GM12878 (cell line): ENCODE results near the gene MAGI1. TPM values are rescaled to one million over a fixed set of nuclear protein-coding genes. Genes with fewer than 3 reads are reported as not detected.

Experiments
- ATAC-seq: fragments of 200-7000 bp; cut with Tn5 transposase; 3 replicates; pipeline ENCODE4 v1.9.1; 2020; ENCODE audit warnings: mild to moderate bottlenecking, moderate library complexity
- BruUV-seq: library from RNA; stranded (reverse); fragments of 400-500 nt; replicated peaks from 2 replicates; lab custom pipeline; 2021; lab: Mats Ljungman, UMichigan
- CTCF ChIA-PET: fragments of 300-600 bp; sonication (Branson Sonifier 250); formaldehyde crosslinking; extraction: SDS; loops from one replicate; lab custom pipeline; 2021; ENCODE audit warnings: inconsistent platforms; lab: Yijun Ruan, JAX
- POLR2A ChIA-PET: fragments of 350-600 bp; formaldehyde crosslinking; extraction: SDS; loops from one replicate; lab custom pipeline; 2021; ENCODE audit warnings: inconsistent platforms; lab: Charles Lee
- RAD21 ChIA-PET: fragments of 300-600 bp; sonication (Branson Sonifier 250); formaldehyde crosslinking; loops from one replicate; lab custom pipeline; 2023; ENCODE audit warnings: antibody characterized with exemption; ENCODE audit not compliant: unreplicated experiment; lab: Charles Lee
- SMC1A ChIA-PET: fragments of 300-600 bp; sonication (Branson Sonifier 250); formaldehyde crosslinking; loops from one replicate; lab custom pipeline; 2023; ENCODE audit not compliant: unreplicated experiment, uncharacterized antibody; lab: Charles Lee
- DNase-seq: peaks from one replicate; pipeline ENCODE4 v3.0.0-alpha.2; 2011; ENCODE audit warnings: low read depth, low spot score
- FAIRE-seq: peaks from 3 replicates; lab custom pipeline; 2011; peaks lifted over from hg19 to GRCh38; lab: Jason Lieb, UNC
- H2AFZ ChIP-seq: 2 replicates; pipeline ENCODE4 v1.6.0; 2011; ENCODE audit warnings: low read depth, low read length, control low read depth; ENCODE audit not compliant: control insufficient read depth
- H3K27ac ChIP-seq: 2 replicates; pipeline ENCODE4 v1.5.1; 2011; ENCODE audit warnings: control low read depth; ENCODE audit not compliant: control insufficient read depth, insufficient read depth
- H3K27me3 ChIP-seq, 2 experiments: replicated peaks in 1 of 2; 2 replicates each; pipeline versions ENCODE4 v1.6.0 to v1.6.1; 2011; ENCODE audit warnings: low read length in 1 of 2; ENCODE audit not compliant: control insufficient read depth in 2 of 2, insufficient read depth in 2 of 2
- H3K36me3 ChIP-seq, 2 experiments: 2 replicates each; pipeline ENCODE4 v1.5.1; 2011; ENCODE audit warnings: low read length in 1 of 2; ENCODE audit not compliant: control insufficient read depth in 2 of 2, insufficient read depth in 2 of 2
- H3K4me1 ChIP-seq: 2 replicates; pipeline ENCODE4 v1.6.1; 2011; ENCODE audit warnings: mild to moderate bottlenecking, low read length, moderate library complexity, mixed read lengths; ENCODE audit not compliant: control insufficient read depth, insufficient read depth
- H3K4me2 ChIP-seq: 2 replicates; pipeline ENCODE4 v1.6.0; 2011; ENCODE audit warnings: control low read depth; ENCODE audit not compliant: control insufficient read depth, insufficient read depth
- H3K4me3 ChIP-seq: fragments of 200-600 bp; sonication (generic); 2 replicates; pipeline ENCODE4 v1.5.1; 2016
- H3K79me2 ChIP-seq: 2 replicates; pipeline ENCODE4 v1.6.0; 2011; ENCODE audit warnings: low read length; ENCODE audit not compliant: control insufficient read depth, insufficient read depth
- H3K9ac ChIP-seq: 2 replicates; pipeline ENCODE4 v1.8.0; 2011; ENCODE audit warnings: low read length, control low read depth, mixed read lengths; ENCODE audit not compliant: control insufficient read depth, insufficient read depth
- H3K9me3 ChIP-seq: replicated peaks from 3 replicates; pipeline ENCODE4 v1.5.1; 2011; ENCODE audit warnings: mild to moderate bottlenecking, low read length; ENCODE audit not compliant: control insufficient read depth, insufficient read depth
- H4K20me1 ChIP-seq: 2 replicates; pipeline ENCODE4 v1.6.0; 2011; ENCODE audit not compliant: control insufficient read depth, insufficient read depth
- ASH2L ChIP-seq: fragments of 300-600, 200-600 bp; sonication (generic); IDR thresholded peaks from 2 replicates; pipeline ENCODE4 v1.6.1; 2017; ENCODE audit warnings: low read depth, mild to moderate bottlenecking, borderline replicate concordance
- CBX5 ChIP-seq: sonication (generic); IDR thresholded peaks from 2 replicates; pipeline ENCODE4 v1.6.1; 2016; ENCODE audit warnings: low read depth, moderate library complexity, mild to moderate bottlenecking, inconsistent platforms
- EZH2 ChIP-seq: IDR thresholded peaks from 2 replicates; pipeline ENCODE4 v1.6.1; 2012; ENCODE audit warnings: low read depth, mild to moderate bottlenecking, control low read depth, inconsistent platforms, low read length, borderline replicate concordance; ENCODE audit not compliant: control insufficient read depth
- GABPA ChIP-seq: IDR thresholded peaks from 2 replicates; pipeline ENCODE4 v1.6.1; 2014; ENCODE audit warnings: antibody characterized with exemption, low read depth, mild to moderate bottlenecking, inconsistent platforms
- HDGF ChIP-seq: fragments of 450-650 bp; IDR thresholded peaks from 2 replicates; pipeline ENCODE4 v1.6.1; 2016; ENCODE audit warnings: antibody characterized with exemption
- NFYB ChIP-seq: IDR thresholded peaks from 2 replicates; pipeline ENCODE4 v1.6.1; 2011; ENCODE audit warnings: low read depth, mild to moderate bottlenecking, low read length, improper control_type of control experiment, moderate library complexity; ENCODE audit not compliant: insufficient read depth
- SRF ChIP-seq, 2 experiments: IDR thresholded peaks; 2 replicates each; pipeline ENCODE4 v1.6.1; 2011; ENCODE audit warnings: low read depth in 2 of 2, low read length in 2 of 2, mild to moderate bottlenecking in 1 of 2, moderate library complexity in 1 of 2
- TCF7 ChIP-seq: IDR thresholded peaks from 2 replicates; pipeline ENCODE4 v1.6.1; 2014; ENCODE audit warnings: antibody characterized with exemption, borderline replicate concordance
- WGBS: methylation state at CpG from one replicate; pipeline ENCODE4 v1.1.6; 2016; ENCODE audit warnings: low lambda C conversion rate; ENCODE audit not compliant: insufficient replicate concordance, insufficient coverage; ENCODE audit errors: missing lambda C conversion rate; 5-methylcytosine and 5-hydroxymethylcytosine counted together
- in situ Hi-C: fragments of 300-500 bp; cut with MboI; formaldehyde crosslinking; loops from 9 replicates; pipeline ENCODE4 v1.14.3; 2018; ENCODE audit warnings: mixed read lengths
- intact Hi-C: fragments of 100-400 bp; cut with micrococcal nuclease; formaldehyde crosslinking; loops from one replicate; pipeline ENCODE4 v1.14.2; 2022; ENCODE audit not compliant: unreplicated experiment
- polyA plus RNA-seq, 11 experiments: library from polyadenylated mRNA; depleted of rRNA in 4 of 11; unstranded in 6 of 11; stranded (reverse) in 5 of 11; fragments of >200 nt; fragmentation: Nextera tagmentation in 4 of 11; fragmentation: Illumina TruSeq in 1 of 11; extraction: Ambion mirVana in 4 of 11; extraction: Trizol in 1 of 11; gene quantifications; 1 replicate in 1 of 11; 2 replicates in 10 of 11; pipeline versions ENCODE4 v1.2.1 to v1.2.3, GENCODE V29; 2011 to 2016; ENCODE audit warnings: inconsistent platforms in 2 of 11, missing spikeins in 2 of 11, low read depth in 1 of 11
- total RNA-seq, 4 experiments: library from RNA; depleted of rRNA in 3 of 4; stranded (reverse); fragments of >200 nt in 3 of 4; fragmentation: Illumina TruSeq in 1 of 4; extraction: Trizol in 1 of 4; gene quantifications; 2 replicates each; pipeline versions ENCODE4 v1.2.1 to v1.2.3, GENCODE V29; 2013 to 2021
- TF ChIP-seq, protein P1 (sequence below): fragments of 450-650 bp; IDR thresholded peaks from 2 replicates; pipeline ENCODE4 v1.6.1; 2016; ENCODE audit warnings: mild to moderate bottlenecking
- TF ChIP-seq, protein P2 (sequence below): fragments of 450-650 bp; IDR thresholded peaks from 2 replicates; pipeline ENCODE4 v1.6.1; 2017; ENCODE audit warnings: low read depth, mild to moderate bottlenecking, moderate library complexity
- TF ChIP-seq, protein P3 (sequence below): fragments of 450-650 bp; IDR thresholded peaks from 2 replicates; pipeline ENCODE4 v1.6.1; 2017; ENCODE audit warnings: mild to moderate bottlenecking, moderate library complexity

The MAGI1 gene
- total and polyA plus RNA-seq, 10 of the 15 experiments (the other 5 are each of a cell fraction or from before 2014, with no cell fraction given) = 0.02 to 3.3 (median 0.29) TPM; not detected in 1

DNA sequence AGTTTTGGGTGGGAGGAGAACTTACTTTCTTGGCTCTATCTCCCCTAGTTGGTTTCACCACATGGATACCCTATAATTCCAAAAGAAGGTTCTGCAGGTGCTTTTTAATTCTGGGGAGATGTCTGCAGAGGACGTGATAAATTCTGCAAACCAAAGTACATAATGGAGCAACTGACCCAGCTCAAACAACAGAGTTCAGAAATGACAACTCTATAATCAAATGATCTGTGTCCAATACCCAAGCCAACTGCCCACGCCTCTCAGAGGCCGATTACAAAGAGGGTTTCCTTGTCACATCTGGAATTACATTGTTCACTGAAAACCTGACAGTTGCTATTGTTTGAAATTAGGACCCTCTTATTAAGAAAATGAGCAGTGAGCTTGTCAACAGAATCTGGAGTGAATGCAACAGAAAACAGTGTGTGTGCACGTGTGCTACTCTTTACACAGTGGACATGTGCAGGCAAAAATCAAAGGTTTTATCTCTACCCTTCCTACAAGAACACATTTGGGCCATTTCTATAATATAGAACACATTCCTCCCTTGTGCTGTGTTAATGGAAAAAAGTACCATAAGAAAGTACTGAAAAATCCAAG is 593.0 kb downstream of the MAGI1 start:
- no peak overlapping the region for H3K27ac ChIP-seq

More for the DNA sequence above, 593.0 kb downstream of the MAGI1 start:
- Histone ChIP-seq H3K9me3 (no peaks in the 10 kb centered on the region), H3K4me3 (no peak overlapping the region), H3K9ac (no peak overlapping the region), H3K27me3 (no peaks in the 10 kb centered on the region), H3K79me2 (no peaks in the 10 kb centered on the region), H2AFZ (no peak overlapping the region), H4K20me1 (no peaks in the 10 kb centered on the region), H3K4me1 (no peaks in the 10 kb centered on the region), H3K4me2 (no peak overlapping the region), H3K36me3 (no peaks in the 10 kb centered on the region)
- TF ChIP-seq HDGF (no peak), NFYB (no peak), EZH2 (no peak), TCF7 (no peak), GABPA (no peak), SRF (IDR thresholded peaks at IDR 0.05; ENCODE audit: low read depth in 2 of 2, low read length in 2 of 2) (no peak), CBX5 (no peak), ASH2L (no peak)
- TF ChIP-seq, protein P1, sequence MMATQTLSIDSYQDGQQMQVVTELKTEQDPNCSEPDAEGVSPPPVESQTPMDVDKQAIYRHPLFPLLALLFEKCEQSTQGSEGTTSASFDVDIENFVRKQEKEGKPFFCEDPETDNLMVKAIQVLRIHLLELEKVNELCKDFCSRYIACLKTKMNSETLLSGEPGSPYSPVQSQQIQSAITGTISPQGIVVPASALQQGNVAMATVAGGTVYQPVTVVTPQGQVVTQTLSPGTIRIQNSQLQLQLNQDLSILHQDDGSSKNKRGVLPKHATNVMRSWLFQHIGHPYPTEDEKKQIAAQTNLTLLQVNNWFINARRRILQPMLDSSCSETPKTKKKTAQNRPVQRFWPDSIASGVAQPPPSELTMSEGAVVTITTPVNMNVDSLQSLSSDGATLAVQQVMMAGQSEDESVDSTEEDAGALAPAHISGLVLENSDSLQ = no peak
- TF ChIP-seq, protein P2, sequence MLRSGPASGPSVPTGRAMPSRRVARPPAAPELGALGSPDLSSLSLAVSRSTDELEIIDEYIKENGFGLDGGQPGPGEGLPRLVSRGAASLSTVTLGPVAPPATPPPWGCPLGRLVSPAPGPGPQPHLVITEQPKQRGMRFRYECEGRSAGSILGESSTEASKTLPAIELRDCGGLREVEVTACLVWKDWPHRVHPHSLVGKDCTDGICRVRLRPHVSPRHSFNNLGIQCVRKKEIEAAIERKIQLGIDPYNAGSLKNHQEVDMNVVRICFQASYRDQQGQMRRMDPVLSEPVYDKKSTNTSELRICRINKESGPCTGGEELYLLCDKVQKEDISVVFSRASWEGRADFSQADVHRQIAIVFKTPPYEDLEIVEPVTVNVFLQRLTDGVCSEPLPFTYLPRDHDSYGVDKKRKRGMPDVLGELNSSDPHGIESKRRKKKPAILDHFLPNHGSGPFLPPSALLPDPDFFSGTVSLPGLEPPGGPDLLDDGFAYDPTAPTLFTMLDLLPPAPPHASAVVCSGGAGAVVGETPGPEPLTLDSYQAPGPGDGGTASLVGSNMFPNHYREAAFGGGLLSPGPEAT = no peak
- TF ChIP-seq, protein P3, sequence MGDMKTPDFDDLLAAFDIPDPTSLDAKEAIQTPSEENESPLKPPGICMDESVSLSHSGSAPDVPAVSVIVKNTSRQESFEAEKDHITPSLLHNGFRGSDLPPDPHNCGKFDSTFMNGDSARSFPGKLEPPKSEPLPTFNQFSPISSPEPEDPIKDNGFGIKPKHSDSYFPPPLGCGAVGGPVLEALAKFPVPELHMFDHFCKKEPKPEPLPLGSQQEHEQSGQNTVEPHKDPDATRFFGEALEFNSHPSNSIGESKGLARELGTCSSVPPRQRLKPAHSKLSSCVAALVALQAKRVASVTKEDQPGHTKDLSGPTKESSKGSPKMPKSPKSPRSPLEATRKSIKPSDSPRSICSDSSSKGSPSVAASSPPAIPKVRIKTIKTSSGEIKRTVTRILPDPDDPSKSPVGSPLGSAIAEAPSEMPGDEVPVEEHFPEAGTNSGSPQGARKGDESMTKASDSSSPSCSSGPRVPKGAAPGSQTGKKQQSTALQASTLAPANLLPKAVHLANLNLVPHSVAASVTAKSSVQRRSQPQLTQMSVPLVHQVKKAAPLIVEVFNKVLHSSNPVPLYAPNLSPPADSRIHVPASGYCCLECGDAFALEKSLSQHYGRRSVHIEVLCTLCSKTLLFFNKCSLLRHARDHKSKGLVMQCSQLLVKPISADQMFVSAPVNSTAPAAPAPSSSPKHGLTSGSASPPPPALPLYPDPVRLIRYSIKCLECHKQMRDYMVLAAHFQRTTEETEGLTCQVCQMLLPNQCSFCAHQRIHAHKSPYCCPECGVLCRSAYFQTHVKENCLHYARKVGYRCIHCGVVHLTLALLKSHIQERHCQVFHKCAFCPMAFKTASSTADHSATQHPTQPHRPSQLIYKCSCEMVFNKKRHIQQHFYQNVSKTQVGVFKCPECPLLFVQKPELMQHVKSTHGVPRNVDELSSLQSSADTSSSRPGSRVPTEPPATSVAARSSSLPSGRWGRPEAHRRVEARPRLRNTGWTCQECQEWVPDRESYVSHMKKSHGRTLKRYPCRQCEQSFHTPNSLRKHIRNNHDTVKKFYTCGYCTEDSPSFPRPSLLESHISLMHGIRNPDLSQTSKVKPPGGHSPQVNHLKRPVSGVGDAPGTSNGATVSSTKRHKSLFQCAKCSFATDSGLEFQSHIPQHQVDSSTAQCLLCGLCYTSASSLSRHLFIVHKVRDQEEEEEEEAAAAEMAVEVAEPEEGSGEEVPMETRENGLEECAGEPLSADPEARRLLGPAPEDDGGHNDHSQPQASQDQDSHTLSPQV = no peak
- intact Hi-C loops = no loop called here
- no peak for FAIRE-seq
- no TSS peak for BruUV-seq
- ATAC-seq = no peak
- ChIA-PET RAD21 (no interaction called here), POLR2A (no interaction called here), CTCF (no interaction called here), SMC1A (no interaction called here)
- no peak for DNase-seq
- WGBS = 2% methylated on average over 4 of the region's 4 CpGs
- in situ Hi-C loops = no loop called here
